IPS-18c (cell line): ENCODE measurements around the gene CRYL1.

ENCODE experiments used
- H3K4me3 ChIP-seq: 2 replicates; pipeline ENCODE4 v1.7.0; 2013; ENCODE audit warnings: low read depth, mild to moderate bottlenecking, low read length, moderate library complexity; ENCODE audit not compliant: insufficient read depth
- H3K9me3 ChIP-seq: one replicate; pipeline ENCODE4 v1.6.1; 2013; ENCODE audit warnings: mild to moderate bottlenecking, low read length, moderate library complexity; ENCODE audit not compliant: control insufficient read depth, insufficient read depth

The CRYL1 gene

GRCh38 chr13:20501120-20501519 is 24.5 kb downstream of the CRYL1 start:
- Histone ChIP-seq H3K4me3 (no peak overlapping the region), H3K9me3 (peaks cover 2% of the 10 kb centered on the region)

GRCh38 chr13:20499986-20500385 is 25.7 kb downstream of the CRYL1 start:
- no peak overlapping the region for H3K4me3 ChIP-seq
- H3K9me3 ChIP-seq: peaks cover 2% of the 10 kb centered on the region

GRCh38 chr13:20498659-20499058 is 27.0 kb downstream of the CRYL1 start:
- no peak overlapping the region for H3K4me3 ChIP-seq
- H3K9me3 ChIP-seq: peaks cover 2% of the 10 kb centered on the region

GRCh38 chr13:20498129-20498528 is 27.5 kb downstream of the CRYL1 start:
- H3K9me3 ChIP-seq: peaks cover 2% of the 10 kb centered on the region
- H3K4me3 ChIP-seq: no peak overlapping the region

- Histone ChIP-seq H3K4me3 (no peak overlapping the region), H3K9me3 (peaks cover 2% of the 10 kb centered on the region)
Measured at GRCh38 chr13:20497006-20497775, 28.5 kb downstream of the CRYL1 start.

- Histone ChIP-seq H3K4me3 (no peak overlapping the region), H3K9me3 (no peaks in the 10 kb centered on the region)
Measured at GRCh38 chr13:20495087-20496023, 30.3 kb downstream of the CRYL1 start.

- H3K4me3 ChIP-seq: no peak overlapping the region
- H3K9me3 ChIP-seq: no peaks in the 10 kb centered on the region
Measured at GRCh38 chr13:20494656-20495055, 31.0 kb downstream of the CRYL1 start.

GRCh38 chr13:20492641-20493040 is 33.0 kb downstream of the CRYL1 start:
- Histone ChIP-seq H3K4me3 (no peak overlapping the region), H3K9me3 (no peaks in the 10 kb centered on the region)

- no peak overlapping the region for H3K4me3 ChIP-seq
- no peaks in the 10 kb centered on the region for H3K9me3 ChIP-seq
Measured at GRCh38 chr13:20491926-20492435, 33.7 kb downstream of the CRYL1 start.

GRCh38 chr13:20489185-20489820 is 36.4 kb downstream of the CRYL1 start:
- H3K4me3 ChIP-seq: no peak overlapping the region
- no peaks in the 10 kb centered on the region for H3K9me3 ChIP-seq

GRCh38 chr13:20487927-20488326 is 37.7 kb downstream of the CRYL1 start:
- H3K4me3 ChIP-seq: no peak overlapping the region
- no peaks in the 10 kb centered on the region for H3K9me3 ChIP-seq

GRCh38 chr13:20482787-20483186 is 42.9 kb downstream of the CRYL1 start:
- Histone ChIP-seq H3K4me3 (no peak overlapping the region), H3K9me3 (no peaks in the 10 kb centered on the region)

- H3K4me3 ChIP-seq: no peak overlapping the region
- no peaks in the 10 kb centered on the region for H3K9me3 ChIP-seq
Measured at GRCh38 chr13:20482275-20482761, 43.3 kb downstream of the CRYL1 start.

- no peaks in the 10 kb centered on the region for H3K9me3 ChIP-seq
- no peak overlapping the region for H3K4me3 ChIP-seq
Measured at GRCh38 chr13:20477394-20477793, 48.3 kb downstream of the CRYL1 start.

- H3K4me3 ChIP-seq: no peak overlapping the region
- no peaks in the 10 kb centered on the region for H3K9me3 ChIP-seq
Measured at GRCh38 chr13:20475927-20476691, 49.5 kb downstream of the CRYL1 start.

GRCh38 chr13:20474515-20474914 is 51.1 kb downstream of the CRYL1 start:
- no peak overlapping the region for H3K4me3 ChIP-seq
- H3K9me3 ChIP-seq: no peaks in the 10 kb centered on the region

- Histone ChIP-seq H3K4me3 (no peak overlapping the region), H3K9me3 (no peaks in the 10 kb centered on the region)
Measured at GRCh38 chr13:20473888-20474287, 51.8 kb downstream of the CRYL1 start.
